Measurements from ENCODE around the gene NFATC3.

GRCh38 chr16:68227850-68228553 lies 142.8 kb downstream of the NFATC3 start:
- TF ChIP-seq CTCF (IDR thresholded peaks at IDR 0.05), result peak in 1 of 5 experiments; percentile 2
- no peak for TF ChIP-seq EP300 (IDR thresholded peaks at IDR 0.05; ENCODE audit: low read depth)
- no peak for TF ChIP-seq POLR2A (IDR thresholded peaks at IDR 0.05)
- TF ChIP-seq POLR2AphosphoS5 (IDR thresholded peaks at IDR 0.05), result no peak
